ENCODE data around the gene ARPC1A.
A peak's percentile ranks its signal among the peaks of the same experiment; 100 is the strongest.
"Not testable (repeated sequence)": the region's sequence is repeated elsewhere in the genome, so short reads cannot be mapped to it uniquely, and the experiment has no call there.

Gene ARPC1A

DNA sequence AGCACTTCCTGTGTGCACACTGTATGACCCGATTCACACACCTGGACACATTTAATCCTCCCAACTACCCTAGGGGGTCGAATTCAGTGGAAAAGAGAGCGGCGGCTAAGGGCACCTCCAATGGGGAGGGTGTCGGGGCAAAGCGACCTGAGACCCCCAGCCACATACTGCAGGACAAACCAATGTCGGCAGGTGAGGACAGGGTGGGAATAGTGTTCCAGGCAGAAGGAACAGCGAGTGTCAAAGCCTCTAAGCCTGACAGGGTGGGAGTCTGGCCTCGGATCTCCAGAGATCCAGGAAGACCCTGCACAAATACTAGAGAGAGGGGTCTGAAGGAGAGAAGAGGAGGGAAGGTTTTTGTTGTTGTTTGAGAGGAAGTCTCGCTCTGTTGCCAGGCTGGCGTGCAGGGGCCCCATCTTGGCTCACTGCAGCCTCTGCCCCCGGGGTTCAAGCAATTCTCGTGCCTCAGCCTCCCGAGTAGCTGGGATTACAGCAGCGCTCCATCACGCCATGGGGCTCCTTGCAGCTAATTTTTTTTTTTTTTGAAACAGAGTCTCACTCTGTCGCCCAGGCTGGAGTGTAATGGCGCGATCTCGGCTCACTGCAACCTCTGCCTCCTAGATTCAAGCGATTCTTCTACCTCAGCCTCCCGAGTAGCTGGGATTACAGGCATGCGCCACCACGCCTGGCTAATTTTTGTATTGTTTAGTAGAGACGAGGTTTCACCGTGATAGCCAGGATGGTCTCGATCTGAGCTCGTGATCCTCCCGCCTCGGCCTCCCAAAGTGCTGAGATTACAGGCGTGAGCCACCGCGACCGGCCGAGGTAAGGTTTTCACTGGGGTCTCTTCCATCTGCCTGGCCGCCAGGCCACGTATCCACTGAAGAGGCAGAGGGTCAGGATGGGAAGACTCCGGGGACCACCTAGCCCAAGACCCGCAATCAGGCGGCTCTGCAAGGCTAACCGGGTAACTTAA lies 47.7 kb downstream of the ARPC1A start:
- FAIRE-seq: no peak
- no peak for DNase-seq (ENCODE audit: insufficient read length)
- TF ChIP-seq POLR2AphosphoS5 (IDR thresholded peaks at IDR 0.05; ENCODE audit: low read depth, low read length) (no peak), TAF1 (IDR thresholded peaks at IDR 0.05; ENCODE audit: borderline replicate concordance, low read depth, low read length) (no peak), POLR2A (IDR thresholded peaks at IDR 0.05; ENCODE audit: low read depth, low read length) (no peak)

DNA sequence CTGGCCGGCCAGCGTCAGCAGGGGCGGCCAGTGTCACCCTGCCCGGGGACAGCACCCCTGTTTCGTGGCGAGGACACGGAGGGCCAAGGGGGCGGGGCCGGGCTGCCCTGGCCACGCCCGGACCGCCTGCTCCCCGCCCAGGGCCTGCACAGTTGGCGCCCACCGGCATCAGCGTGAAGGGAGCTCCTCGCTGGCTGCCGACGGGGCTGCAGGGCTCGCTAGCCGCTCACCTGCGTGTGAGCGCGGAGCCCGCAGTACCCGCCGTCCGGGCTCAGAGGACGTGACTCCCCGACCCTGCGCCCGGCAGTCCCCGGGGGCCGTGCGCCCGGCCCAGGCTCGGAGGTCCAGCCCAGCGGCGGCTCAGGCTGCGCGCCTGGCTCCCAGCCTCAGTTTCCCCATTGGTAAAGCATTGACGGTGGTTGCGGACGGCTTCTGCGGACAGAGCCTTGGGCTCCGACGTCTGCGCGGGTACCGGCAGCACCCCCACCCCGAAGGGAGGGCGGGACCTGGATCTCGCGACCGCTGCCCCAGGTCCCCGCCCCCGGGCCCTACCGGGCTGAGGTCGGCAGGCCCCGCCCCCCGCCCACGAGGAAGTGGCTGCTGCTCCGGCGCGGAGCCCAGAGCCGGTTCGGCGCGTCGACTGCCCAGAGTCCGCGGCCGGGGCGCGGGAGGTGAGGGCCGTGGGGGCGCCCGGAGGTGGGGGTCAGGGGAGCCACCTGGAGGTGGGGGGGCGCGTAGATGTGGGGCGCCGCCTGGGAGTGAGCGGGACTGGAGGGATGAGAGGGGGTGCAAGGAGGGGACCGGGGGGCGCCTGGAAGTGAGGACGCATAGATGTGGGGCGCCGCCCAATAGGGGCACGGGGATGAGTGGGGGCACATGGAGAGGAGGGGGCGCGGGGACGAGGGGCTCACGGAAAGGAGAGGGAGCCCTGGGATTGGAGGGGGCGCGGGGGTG lies 48.7 kb downstream of the ARPC1A start, which contains the start of gene ARPC1B:
Gene ARPC1B, plus strand, starts transcription at position 620 of the 954 bp plus-strand sequence. CDS start 10,985 bp downstream, outside the sequence.
- peak; percentile 96 for DNase-seq (ENCODE audit: insufficient read length)
- TF ChIP-seq POLR2AphosphoS5 (IDR thresholded peaks at IDR 0.05; ENCODE audit: low read depth, low read length) (peak; percentile 41; the same call in 1 of the 2 replicates), TAF1 (IDR thresholded peaks at IDR 0.05; ENCODE audit: borderline replicate concordance, low read depth, low read length) (0 out of 2 replicates have a peak, but pooled peaks have one; percentile 54), POLR2A (IDR thresholded peaks at IDR 0.05; ENCODE audit: low read depth, low read length) (no peak; the same call in 1 of the 2 replicates)
- peak; percentile 79 for FAIRE-seq

DNA sequence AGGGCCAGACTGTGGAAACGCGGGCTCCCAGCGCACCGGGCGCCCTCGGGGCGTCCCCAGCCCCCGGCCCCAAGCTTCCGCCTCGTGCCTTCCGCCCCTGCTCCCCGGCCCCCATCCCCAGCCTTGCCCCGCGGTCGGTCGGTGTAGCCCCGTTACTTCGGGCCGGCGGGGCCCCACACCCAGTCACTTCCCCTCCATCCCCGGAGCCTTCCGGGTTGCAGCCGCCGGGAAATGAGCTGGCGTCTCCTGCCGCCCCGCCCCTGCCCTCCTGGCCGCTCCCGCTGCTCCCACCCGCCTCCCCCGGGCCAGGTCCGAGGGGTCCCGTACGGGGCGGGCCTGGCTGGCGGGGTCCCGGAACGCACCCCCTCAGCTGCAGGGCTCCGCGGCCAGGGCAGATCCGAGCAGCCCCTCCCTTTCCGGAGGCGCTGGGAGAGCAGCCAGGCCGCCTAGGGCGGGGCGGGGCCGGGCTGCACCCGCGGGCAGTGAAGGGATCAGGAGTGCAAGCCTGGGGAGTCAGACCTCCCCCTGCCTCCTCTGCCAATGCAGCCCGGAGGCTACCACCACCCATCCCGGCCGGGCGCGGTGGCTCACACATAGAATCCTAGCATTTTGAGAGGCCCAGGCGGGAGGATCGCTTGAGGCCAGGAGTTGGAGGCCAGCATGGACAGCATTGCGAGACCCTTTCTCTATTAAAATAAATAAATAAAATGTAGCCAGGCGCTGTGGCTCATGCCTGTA lies 49.5 kb downstream of the ARPC1A start:
- peak; percentile 30 for FAIRE-seq
- no peak for TF ChIP-seq TAF1 (IDR thresholded peaks at IDR 0.05; ENCODE audit: borderline replicate concordance, low read depth, low read length)
- TF ChIP-seq POLR2AphosphoS5 (IDR thresholded peaks at IDR 0.05; ENCODE audit: low read depth, low read length): no peak; the same call in 1 of the 2 replicates
- TF ChIP-seq POLR2A (IDR thresholded peaks at IDR 0.05; ENCODE audit: low read depth, low read length): peak; percentile 74; the same call in 1 of the 2 replicates

DNA sequence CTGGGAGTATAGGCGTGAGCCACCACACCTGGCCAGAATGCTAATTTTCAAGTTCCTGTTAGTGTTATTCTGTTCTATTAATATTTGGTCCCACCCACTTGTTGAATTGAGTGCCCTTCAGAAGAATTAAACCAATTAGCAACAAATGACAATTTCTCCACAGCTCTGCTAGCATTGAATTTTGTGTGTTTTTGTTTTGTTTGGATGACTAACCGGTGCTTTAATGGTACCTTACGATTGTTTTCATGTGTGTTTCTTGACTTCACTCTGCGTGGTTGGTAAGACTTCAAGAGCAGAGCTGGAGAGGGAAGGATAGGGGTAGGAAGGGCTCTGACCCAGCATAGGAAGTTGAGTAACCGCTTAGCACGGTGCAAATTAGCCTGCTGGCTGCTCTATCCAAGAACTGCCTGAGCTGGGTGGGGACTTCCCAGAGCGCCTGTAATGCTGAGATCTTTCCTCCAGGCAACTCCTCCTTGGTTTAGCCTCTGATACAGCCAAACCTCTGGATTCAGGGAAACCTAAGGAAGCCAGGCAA lies 53.4 kb downstream of the ARPC1A start:
- peak; percentile 86 for FAIRE-seq
- DNase-seq (ENCODE audit: insufficient read length): no peak
- TF ChIP-seq TAF1 (IDR thresholded peaks at IDR 0.05; ENCODE audit: borderline replicate concordance, low read depth, low read length) (no peak), POLR2A (IDR thresholded peaks at IDR 0.05; ENCODE audit: low read depth, low read length) (no peak), POLR2AphosphoS5 (IDR thresholded peaks at IDR 0.05; ENCODE audit: low read depth, low read length) (no peak; the same call in 1 of the 2 replicates)

More for the DNA sequence above, 49.5 kb downstream of the ARPC1A start:
- DNase-seq (ENCODE audit: insufficient read length): peak; percentile 84

DNA sequence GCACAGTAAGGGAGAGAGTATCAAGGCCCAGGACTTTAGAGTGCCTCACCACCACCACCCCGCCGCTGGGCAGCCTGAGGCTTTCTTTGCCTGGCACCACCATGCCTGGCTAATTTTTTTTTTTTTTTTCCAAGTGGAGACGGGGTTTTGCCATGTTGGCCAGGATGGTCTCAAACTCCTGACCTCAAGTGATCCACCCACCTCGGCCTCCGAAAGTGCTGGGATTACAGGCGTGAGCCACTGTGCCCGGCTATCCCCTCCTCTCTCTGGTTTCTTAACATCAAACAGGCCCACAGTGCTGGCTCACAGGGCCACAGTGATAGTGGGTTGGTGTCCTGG lies 54.0 kb downstream of the ARPC1A start:
- TF ChIP-seq POLR2A (IDR thresholded peaks at IDR 0.05; ENCODE audit: low read depth, low read length): peak; percentile 7; the same call in 1 of the 2 replicates
- DNase-seq (ENCODE audit: insufficient read length); FAIRE-seq: not testable (repeated sequence)

DNA sequence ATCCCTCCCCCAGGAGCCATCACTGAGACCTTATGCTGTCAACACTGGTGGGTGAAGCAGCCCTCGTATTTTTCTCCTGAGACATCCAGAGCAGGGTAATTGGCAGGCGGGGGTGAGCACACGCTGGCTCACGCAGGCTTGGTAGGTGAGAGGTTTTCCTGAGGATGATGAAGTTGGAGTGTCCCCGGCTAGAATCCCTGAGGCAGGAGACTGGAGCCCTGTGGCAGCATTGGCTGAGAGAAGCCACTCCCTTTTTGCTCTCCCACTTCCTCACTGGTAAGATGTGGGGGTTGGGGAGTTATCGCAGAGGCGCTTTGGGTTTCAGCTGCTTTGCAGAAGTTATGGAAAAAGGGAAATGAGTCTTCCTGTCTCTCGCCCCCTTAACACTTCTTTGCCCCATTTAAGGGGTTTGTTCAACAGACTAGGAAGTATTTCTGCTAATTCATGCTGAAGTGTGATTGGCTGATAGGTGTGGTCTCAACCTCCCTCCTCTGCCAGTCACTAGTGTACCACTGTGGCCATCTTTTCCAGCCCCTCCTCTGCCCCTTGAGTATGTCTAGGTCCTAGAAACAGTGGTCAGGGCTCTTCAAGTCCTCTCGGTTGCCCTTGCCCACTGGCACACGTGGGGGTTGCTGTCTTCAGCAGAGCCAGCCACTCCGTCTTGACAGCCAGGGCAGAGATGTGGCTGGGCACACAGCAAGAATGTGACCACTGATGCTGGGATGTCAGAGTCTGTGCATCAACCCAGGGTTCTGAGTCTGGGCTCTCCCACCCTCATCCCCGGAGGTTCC lies 54.5 kb downstream of the ARPC1A start:
- DNase-seq (ENCODE audit: insufficient read length) (no peak), FAIRE-seq (no peak)

DNA sequence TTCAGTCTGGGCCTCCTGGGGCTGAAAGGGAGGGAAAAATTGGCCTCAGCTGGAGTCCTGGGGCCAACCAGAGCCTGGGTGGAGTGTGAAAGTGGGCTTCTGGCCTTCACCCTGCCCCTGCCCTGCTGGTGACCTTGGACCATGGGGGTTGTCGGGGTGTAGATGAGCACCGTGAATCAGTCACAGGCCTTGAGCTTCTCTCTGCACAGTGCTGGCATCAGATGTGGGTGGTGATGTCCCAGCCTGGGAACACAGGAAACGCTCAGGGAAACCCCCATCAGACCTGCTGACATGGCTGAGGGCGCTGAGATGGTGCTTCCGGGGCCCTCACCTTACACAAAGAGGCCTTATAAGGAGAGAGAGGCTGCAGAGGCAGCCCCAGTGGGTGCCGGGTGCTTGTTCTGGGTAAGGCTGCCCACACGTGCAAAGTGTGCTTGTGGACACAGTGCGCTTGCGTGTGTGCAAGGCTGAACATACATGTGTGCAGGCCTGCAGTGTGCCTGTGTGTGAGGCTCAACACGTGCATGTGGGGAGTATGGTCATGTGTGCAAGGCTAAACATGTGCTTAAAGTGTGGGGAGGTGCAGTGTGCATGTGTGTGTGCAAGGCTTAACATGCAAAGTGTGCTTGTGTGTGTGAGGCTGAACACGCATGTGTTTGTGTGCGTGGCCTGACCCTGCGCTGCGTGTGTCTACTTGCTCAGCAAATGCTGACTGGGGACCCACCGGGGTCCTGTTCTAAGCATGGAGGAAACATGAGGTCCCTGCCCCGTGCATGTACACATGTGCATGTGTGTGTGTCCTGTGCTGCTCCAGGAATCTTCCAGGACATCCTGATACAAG lies 55.3 kb downstream of the ARPC1A start:
- FAIRE-seq (peak; percentile 99), DNase-seq (ENCODE audit: insufficient read length) (peak; percentile 78)

More for the DNA sequence above, 54.5 kb downstream of the ARPC1A start:
- TF ChIP-seq POLR2A (IDR thresholded peaks at IDR 0.05; ENCODE audit: low read depth, low read length) (peak; percentile 5), TAF1 (IDR thresholded peaks at IDR 0.05; ENCODE audit: borderline replicate concordance, low read depth, low read length) (peak; percentile 46; the same call in 1 of the 2 replicates), POLR2AphosphoS5 (IDR thresholded peaks at IDR 0.05; ENCODE audit: low read depth, low read length) (peak; percentile 39)

DNA sequence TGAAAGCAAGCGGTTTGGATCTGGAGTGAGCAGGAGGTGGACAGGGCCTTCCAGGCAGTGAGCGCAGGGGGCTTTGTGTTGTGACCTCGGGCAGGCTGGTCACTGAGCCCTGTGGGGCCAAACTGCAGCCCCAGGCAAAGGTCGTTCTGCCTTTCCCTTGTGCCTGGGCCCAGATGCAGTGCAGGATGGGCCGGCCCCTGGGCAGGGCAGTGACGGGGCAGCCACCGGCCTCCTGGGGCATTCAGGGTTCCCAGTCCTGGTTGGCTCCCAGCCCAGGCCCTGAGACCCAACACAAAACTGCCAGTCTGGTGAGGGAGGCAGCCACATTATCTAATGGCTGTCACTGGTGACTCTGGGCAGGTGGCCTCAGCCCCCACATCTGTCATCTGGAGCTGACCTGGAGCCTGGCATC lies 56.0 kb downstream of the ARPC1A start:
- no peak for DNase-seq (ENCODE audit: insufficient read length)
- FAIRE-seq: no peak
- TF ChIP-seq POLR2AphosphoS5 (IDR thresholded peaks at IDR 0.05; ENCODE audit: low read depth, low read length) (no peak), POLR2A (IDR thresholded peaks at IDR 0.05; ENCODE audit: low read depth, low read length) (no peak), TAF1 (IDR thresholded peaks at IDR 0.05; ENCODE audit: borderline replicate concordance, low read depth, low read length) (no peak)

More for the DNA sequence above, 55.3 kb downstream of the ARPC1A start:
- TF ChIP-seq POLR2A (IDR thresholded peaks at IDR 0.05; ENCODE audit: low read depth, low read length): peak; percentile 96
- peak; percentile 86 for TF ChIP-seq TAF1 (IDR thresholded peaks at IDR 0.05; ENCODE audit: borderline replicate concordance, low read depth, low read length)
- peak; percentile 95 for TF ChIP-seq POLR2AphosphoS5 (IDR thresholded peaks at IDR 0.05; ENCODE audit: low read depth, low read length)

DNA sequence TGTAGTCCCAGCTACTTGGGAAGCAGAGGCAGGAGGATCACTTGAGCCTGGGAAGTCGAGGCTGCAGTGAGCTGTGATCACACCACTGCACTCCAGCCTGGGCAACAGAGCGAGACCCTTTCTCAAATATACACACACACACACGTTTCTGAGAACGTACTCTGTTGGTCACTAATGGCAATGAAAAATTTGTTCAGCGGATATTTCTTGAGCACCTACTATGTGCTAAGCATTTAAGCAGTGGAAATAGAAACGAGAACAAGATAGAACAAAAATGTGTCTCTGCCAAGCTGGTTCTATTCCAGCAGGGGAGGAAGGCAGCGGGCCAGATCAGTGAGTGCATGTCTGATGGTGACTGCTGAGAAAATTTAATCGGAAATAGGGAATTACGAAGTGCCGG lies 57.5 kb downstream of the ARPC1A start:
- no peak for FAIRE-seq
- TF ChIP-seq POLR2A (IDR thresholded peaks at IDR 0.05; ENCODE audit: low read depth, low read length): no peak
- no peak for TF ChIP-seq POLR2AphosphoS5 (IDR thresholded peaks at IDR 0.05; ENCODE audit: low read depth, low read length)
- no peak for TF ChIP-seq TAF1 (IDR thresholded peaks at IDR 0.05; ENCODE audit: borderline replicate concordance, low read depth, low read length)

More for the DNA sequence above, 57.5 kb downstream of the ARPC1A start:
- DNase-seq (ENCODE audit: insufficient read length): no peak

Data from GM12892 (cell line).